HEK293T (cell line): ENCODE results near the gene POLR3E.

Source experiments
- ELF4 ChIP-seq: fragments of 450-650 bp; IDR thresholded peaks from 2 replicates; pipeline ENCODE4 v1.6.1; 2017; ENCODE audit warnings: antibody characterized with exemption
- FOXM1 ChIP-seq: fragments of 450-650 bp; IDR thresholded peaks from 2 replicates; pipeline ENCODE4 v1.6.1; 2017; ENCODE audit warnings: mild to moderate bottlenecking, borderline replicate concordance
- SP1 ChIP-seq: fragments of 450-650 bp; IDR thresholded peaks from 2 replicates; pipeline ENCODE4 v1.6.1; 2017
- SUZ12 ChIP-seq: fragments of 450-650 bp; IDR thresholded peaks from 2 replicates; pipeline ENCODE4 v1.6.1; 2016; ENCODE audit warnings: mild to moderate bottlenecking
- TARDBP ChIP-seq: fragments of 450-650 bp; IDR thresholded peaks from 2 replicates; pipeline ENCODE4 v1.6.1; 2016

DNA sequence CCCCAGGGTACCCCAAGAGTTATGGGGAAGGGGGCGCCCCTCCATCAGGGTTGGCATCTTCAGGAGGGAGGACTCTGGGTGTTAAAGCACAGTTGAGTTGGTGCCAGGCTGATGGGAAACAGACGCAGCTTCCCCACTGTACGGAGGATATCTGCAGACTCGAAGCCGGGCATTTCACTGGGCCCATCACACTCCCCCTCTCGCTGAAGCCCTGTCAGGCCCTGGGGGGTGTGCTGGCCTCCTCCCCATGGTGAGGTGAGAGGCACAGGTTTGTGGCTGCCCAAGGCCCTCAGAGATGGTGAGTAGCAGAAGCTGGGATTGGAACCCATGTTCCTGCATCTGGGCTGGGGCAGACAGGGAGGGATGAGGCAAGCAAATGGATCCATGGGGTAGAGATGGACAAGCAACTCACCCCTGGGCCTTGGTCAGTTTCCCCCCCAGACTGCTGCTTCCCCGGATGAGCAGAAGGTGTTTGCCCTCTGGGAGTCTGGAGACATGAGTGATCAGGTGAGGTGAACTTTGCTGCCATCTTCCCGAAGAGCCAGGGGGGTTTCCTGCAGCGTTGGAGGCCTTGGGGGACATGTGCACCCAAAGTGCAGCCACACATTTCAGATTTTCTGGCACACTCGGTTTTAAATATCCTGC, 31.0 kb downstream of the POLR3E start:
- TF ChIP-seq SP1 (no peak), FOXM1 (no peak), SUZ12 (no peak), ELF4 (no peak), TARDBP (no peak)
